ENCODE results near the gene ASAP3. TPM values are rescaled to one million over a fixed set of nuclear protein-coding genes. Genes with fewer than 3 reads are reported as not detected.

Gene ASAP3
- total RNA-seq, 1 experiment from 2014 or later = 59.4 TPM

GRCh38 chr1:23456226-23456625 lies 27.8 kb downstream of the ASAP3 start:
- no peak for DNase-seq (ENCODE audit: low spot score)
- in situ Hi-C loops (cut with HindIII; ENCODE audit: low sequenced_read_pairs) = no loop called here

GRCh38 chr1:23453455-23454000 lies 30.5 kb downstream of the ASAP3 start:
- no peak for DNase-seq (ENCODE audit: low spot score)
- in situ Hi-C loops (cut with HindIII; ENCODE audit: low sequenced_read_pairs) = no loop called here

- in situ Hi-C loops (cut with HindIII; ENCODE audit: low sequenced_read_pairs) = no loop called here
- no peak for DNase-seq (ENCODE audit: low spot score)
Measured at GRCh38 chr1:23452011-23452411, 32.0 kb downstream of the ASAP3 start.

- in situ Hi-C loops (cut with HindIII; ENCODE audit: low sequenced_read_pairs) = no loop called here
- no peak for DNase-seq (ENCODE audit: low spot score)
Measured at GRCh38 chr1:23451441-23451840, 32.5 kb downstream of the ASAP3 start.

- no peak for DNase-seq (ENCODE audit: low spot score)
- in situ Hi-C loops (cut with HindIII; ENCODE audit: low sequenced_read_pairs) = no loop called here
Measured at GRCh38 chr1:23450894-23451293, 33.1 kb downstream of the ASAP3 start.

GRCh38 chr1:23449958-23450357 lies 34.0 kb downstream of the ASAP3 start:
- DNase-seq (ENCODE audit: low spot score) = no peak
- in situ Hi-C loops (cut with HindIII; ENCODE audit: low sequenced_read_pairs) = no loop called here

GRCh38 chr1:23449306-23449705 lies 34.7 kb downstream of the ASAP3 start:
- no peak for DNase-seq (ENCODE audit: low spot score)
- in situ Hi-C loops (cut with HindIII; ENCODE audit: low sequenced_read_pairs) = no loop called here

- no peak for DNase-seq (ENCODE audit: low spot score)
- in situ Hi-C loops (cut with HindIII; ENCODE audit: low sequenced_read_pairs) = no loop called here
Measured at GRCh38 chr1:23448846-23449245, 35.1 kb downstream of the ASAP3 start.

- in situ Hi-C loops (cut with HindIII; ENCODE audit: low sequenced_read_pairs) = no loop called here
- no peak for DNase-seq (ENCODE audit: low spot score)
Measured at GRCh38 chr1:23446661-23447310, 37.2 kb downstream of the ASAP3 start.

GRCh38 chr1:23444596-23445390 lies 39.2 kb downstream of the ASAP3 start:
- no peak for DNase-seq (ENCODE audit: low spot score)

GRCh38 chr1:23444104-23444533 lies 39.9 kb downstream of the ASAP3 start:
- no peak for DNase-seq (ENCODE audit: low spot score)
- in situ Hi-C loops (cut with HindIII; ENCODE audit: low sequenced_read_pairs) = no loop called here

More at GRCh38 chr1:23444596-23445390, 39.2 kb downstream of the ASAP3 start:
- in situ Hi-C loops (cut with HindIII; ENCODE audit: low sequenced_read_pairs) = no loop called here

GRCh38 chr1:23442751-23443150 lies 41.2 kb downstream of the ASAP3 start:
- in situ Hi-C loops (cut with HindIII; ENCODE audit: low sequenced_read_pairs) = no loop called here
- no peak for DNase-seq (ENCODE audit: low spot score)

GRCh38 chr1:23441446-23442148 lies 42.4 kb downstream of the ASAP3 start:
- DNase-seq (ENCODE audit: low spot score) = no peak
- in situ Hi-C loops (cut with HindIII; ENCODE audit: low sequenced_read_pairs) = no loop called here

- in situ Hi-C loops (cut with HindIII; ENCODE audit: low sequenced_read_pairs) = no loop called here
Measured at GRCh38 chr1:23438545-23438944, 45.4 kb downstream of the ASAP3 start.

GRCh38 chr1:23437355-23437664 lies 46.7 kb downstream of the ASAP3 start:
- in situ Hi-C loops (cut with HindIII; ENCODE audit: low sequenced_read_pairs) = no loop called here
- DNase-seq (ENCODE audit: low spot score) = no peak

More at GRCh38 chr1:23438545-23438944, 45.4 kb downstream of the ASAP3 start:
- no peak for DNase-seq (ENCODE audit: low spot score)

- in situ Hi-C loops (cut with HindIII; ENCODE audit: low sequenced_read_pairs) = no loop called here
- DNase-seq (ENCODE audit: low spot score) = no peak
Measured at GRCh38 chr1:23436520-23437354, 47.2 kb downstream of the ASAP3 start.

GRCh38 chr1:23434260-23434775 lies 49.7 kb downstream of the ASAP3 start:
- DNase-seq (ENCODE audit: low spot score) = no peak
- in situ Hi-C loops (cut with HindIII; ENCODE audit: low sequenced_read_pairs) = no loop called here

GRCh38 chr1:23433122-23433521 lies 50.9 kb downstream of the ASAP3 start:
- no peak for DNase-seq (ENCODE audit: low spot score)
- in situ Hi-C loops (cut with HindIII; ENCODE audit: low sequenced_read_pairs) = no loop called here

GRCh38 chr1:23431431-23431830 lies 52.5 kb downstream of the ASAP3 start:
- no peak for DNase-seq (ENCODE audit: low spot score)
- in situ Hi-C loops (cut with HindIII; ENCODE audit: low sequenced_read_pairs) = no loop called here
